GM21367 (cell line): Measurements from ENCODE around the gene TPSB2.

ENCODE experiments used
- ATAC-seq: cut with Tn5 transposase; IDR thresholded peaks from one replicate; pipeline ENCODE4 v1.9.1; 2021; ENCODE audit not compliant: unreplicated experiment

TPSB2 gene

DNA sequence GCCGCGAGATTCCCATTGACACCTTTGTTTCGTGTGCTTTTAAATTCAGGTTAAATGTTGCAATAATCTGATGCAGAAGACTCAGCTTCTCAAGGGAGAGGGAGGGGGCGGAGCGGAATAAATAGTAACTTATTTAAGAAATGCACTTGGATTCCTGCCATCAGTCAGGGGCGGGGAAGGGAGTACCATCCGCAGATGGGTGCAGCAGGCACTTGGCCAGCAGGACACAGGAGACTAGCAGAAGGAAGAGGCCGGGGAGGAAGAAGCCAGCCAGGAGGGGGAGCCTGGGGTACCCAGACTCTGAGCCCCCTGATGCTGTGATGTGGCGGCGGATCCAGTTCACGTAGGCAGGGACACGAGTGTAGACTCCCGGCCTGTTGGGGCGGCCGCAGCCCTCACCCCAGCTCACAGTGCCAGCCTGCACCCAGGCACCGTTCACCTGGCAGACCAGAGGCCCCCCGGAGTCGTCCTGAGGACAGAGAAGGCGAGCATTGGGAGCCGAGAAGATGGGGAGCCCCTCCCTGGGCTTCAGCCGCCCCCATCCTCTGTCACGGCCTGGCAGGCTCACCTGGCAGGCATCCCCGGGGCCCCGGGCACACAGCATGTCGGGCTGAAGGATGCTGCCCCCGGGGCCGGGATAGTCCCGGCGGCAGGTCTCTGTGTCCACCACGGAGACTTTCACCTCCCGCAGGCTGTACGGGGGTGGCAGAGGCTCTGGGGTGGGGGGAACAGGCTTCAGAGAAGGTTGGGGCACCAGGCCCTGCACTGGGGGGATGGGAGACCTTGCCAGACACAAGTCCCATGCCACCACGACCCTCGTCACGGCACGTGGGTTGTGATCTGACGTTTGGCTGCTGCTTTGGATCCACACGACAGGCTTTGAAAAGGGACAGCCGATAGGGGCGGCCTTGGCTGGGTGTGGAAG, 8.1 kb downstream of the TPSB2 start:
- ATAC-seq: no peak

- ATAC-seq: no peak
Observed at GRCh38 chr16:1220841-1221627, 8.9 kb downstream of the TPSB2 start.

GRCh38 chr16:1220098-1220728, 9.8 kb downstream of the TPSB2 start:
- ATAC-seq: no peak

GRCh38 chr16:1218930-1219611, 10.9 kb downstream of the TPSB2 start:
- ATAC-seq: no peak

GRCh38 chr16:1218061-1218929, 11.7 kb downstream of the TPSB2 start:
- ATAC-seq: no peak

- ATAC-seq: no peak
Observed at GRCh38 chr16:1217526-1217925, 12.5 kb downstream of the TPSB2 start.

DNA sequence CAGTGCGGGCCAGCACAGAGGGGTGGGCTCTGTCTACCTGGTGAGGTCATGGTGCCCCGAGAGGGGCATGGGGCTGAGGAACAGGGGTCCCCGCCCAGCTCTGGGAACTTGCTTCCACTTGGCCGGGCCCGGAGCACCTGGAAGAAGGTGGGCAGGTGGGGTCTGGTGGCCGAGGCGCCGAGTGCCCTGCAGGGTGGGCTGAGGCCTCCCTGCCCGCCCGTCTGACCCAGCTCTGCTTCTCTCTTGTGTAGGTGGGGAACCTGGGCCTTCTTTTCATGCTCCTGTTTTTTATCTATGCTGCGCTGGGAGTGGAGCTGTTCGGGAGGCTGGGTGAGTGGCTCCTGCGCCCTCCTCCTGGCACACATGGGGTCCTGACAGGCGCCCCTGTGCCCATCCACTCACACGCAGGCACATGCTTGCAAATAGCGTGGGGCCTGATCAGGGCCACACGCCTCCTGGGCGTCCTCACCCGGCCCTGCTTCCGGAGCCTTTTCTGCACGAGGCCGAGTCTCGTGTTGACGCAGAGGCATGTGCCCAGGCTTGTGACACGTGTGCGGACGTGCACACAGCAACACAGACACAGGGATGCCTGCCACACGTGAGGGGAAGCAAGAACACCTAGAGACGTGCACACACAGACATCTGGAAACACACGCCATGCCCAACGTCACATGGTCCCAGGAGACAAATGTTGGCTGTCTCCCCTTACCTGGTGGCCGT, 13.1 kb downstream of the TPSB2 start:
- no peak for ATAC-seq

- no peak for ATAC-seq
Observed at GRCh38 chr16:1216296-1216619, 13.7 kb downstream of the TPSB2 start.

GRCh38 chr16:1215574-1216295, 14.2 kb downstream of the TPSB2 start:
- ATAC-seq: no peak

- ATAC-seq: no peak
Observed at GRCh38 chr16:1214719-1215118, 15.3 kb downstream of the TPSB2 start.

DNA sequence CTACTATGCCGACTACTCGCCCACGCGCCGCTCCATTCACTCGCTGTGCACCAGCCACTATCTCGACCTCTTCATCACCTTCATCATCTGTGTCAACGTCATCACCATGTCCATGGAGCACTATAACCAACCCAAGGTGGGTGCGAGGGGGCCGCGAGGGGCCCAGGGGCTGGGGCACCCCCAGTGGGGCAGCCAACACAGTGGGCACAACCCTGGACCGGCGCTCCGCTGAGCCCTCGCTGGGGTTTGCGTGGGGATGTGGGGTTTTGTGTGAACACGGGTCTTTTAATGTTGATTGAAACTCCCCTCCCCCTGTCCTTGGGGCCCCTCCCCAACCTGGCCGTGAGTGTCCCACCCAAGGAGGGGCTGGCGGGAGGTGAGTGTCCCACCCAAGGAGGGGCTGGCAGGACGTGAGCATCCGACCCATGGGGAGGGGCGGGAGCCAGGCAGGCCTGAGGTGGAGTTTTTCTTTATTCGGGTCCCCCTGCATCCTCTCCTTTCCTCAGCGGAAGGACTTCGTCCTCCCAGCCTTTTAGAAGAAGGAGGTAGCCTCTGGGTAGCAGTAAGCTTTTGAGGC, 16.1 kb downstream of the TPSB2 start:
- ATAC-seq: no peak

GRCh38 chr16:1213231-1213630, 16.8 kb downstream of the TPSB2 start:
- ATAC-seq: no peak

DNA sequence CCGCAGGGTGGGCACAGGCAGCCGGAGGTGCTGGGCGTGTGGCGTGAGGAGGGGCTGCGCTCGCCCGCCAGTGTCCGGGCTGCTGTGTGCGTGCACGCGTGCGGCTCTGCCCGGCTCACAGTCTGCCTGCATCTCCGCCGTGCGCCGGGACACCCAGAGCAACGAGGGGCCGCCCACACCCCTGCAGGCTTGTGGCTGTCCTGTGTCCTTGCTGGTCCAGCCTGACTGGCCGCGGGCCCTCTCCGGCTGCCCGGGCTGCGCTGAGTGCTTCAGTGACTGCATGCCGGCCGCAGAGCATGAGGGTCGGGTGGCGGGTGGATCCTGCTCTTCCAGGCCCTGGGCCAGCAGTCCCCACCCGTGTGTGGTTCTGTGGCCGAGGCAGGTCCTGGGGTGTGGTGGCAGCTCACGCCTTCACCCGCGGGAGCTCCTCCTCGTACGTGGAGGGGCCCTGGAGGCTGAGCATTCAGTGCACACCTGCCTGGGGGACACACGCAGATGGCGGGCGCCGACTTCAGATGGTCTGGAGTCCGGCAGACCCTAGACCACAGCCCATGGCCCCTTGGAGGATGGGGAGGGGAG, 17.3 kb downstream of the TPSB2 start:
- ATAC-seq: no peak

- ATAC-seq: no peak
Observed at GRCh38 chr16:1211451-1212268, 18.3 kb downstream of the TPSB2 start.

DNA sequence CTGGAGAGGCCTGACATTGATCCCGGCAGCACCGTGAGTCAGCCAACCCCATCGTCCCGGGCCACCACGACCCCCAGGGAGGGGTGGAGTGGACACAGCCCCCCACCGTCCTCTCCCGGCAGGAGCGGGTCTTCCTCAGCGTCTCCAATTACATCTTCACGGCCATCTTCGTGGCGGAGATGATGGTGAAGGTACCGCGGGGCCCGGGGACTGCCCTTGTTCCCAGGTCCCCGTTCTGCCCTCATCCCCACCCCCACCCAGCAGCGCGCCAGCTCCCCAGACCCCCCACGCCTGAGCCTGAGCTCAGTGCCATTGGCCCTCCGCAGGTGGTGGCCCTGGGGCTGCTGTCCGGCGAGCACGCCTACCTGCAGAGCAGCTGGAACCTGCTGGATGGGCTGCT, 19.5 kb downstream of the TPSB2 start:
- ATAC-seq: no peak

DNA sequence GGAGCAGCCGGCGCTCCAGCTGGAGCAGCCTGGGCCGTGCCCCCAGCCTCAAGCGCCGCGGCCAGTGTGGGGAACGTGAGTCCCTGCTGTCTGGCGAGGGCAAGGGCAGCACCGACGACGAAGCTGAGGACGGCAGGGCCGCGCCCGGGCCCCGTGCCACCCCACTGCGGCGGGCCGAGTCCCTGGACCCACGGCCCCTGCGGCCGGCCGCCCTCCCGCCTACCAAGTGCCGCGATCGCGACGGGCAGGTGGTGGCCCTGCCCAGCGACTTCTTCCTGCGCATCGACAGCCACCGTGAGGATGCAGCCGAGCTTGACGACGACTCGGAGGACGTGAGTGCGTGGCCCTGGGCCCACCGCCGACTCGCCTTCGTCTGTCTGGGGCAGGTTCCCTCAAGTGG, 20.9 kb downstream of the TPSB2 start:
- ATAC-seq: no peak

DNA sequence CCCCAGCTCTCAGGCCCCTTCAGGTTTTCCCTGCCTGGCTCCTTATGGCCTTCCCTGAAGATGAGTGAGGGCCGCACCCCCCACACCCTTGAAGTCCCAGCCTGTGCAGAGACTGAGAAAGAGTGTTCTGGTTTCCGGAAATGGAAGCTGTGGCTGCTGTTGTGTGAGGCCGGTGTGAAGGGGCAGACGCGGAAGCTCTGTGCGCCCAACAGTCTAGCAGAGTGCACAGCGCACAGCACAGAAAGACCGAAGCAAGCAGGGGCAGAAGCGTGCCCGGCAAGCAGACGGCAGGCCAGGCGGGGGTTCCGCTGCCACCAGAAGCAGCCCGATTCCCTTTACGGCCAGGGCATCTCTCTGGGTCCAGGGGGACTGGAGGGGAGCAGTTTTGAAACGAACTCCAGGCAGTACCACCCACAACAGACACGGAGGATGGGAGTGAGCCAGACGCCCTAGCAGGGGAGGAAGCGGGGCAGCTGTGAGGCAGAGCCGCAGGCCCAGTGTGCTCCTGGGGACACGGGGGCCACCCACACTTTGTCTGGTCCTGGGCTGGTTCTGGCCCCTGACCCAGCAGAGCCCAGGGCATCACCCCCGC, 21.6 kb downstream of the TPSB2 start:
- no peak for ATAC-seq
